Ovary (tissue), 9 donors: Measurements from ENCODE around the gene SRRM1. TPM values are rescaled to one million over a fixed set of nuclear protein-coding genes. Genes with fewer than 3 reads are reported as not detected.

Source experiments
- DNase-seq, 5 donors: peaks; one replicate each; pipeline ENCODE4 v3.0.0-alpha.2; 2019 to 2020
- H3K27ac ChIP-seq, 2 donors: fragments of 200-600 bp; one replicate each; pipeline versions ENCODE4 v1.5.1 to v1.8.0; 2019 to 2022
- H3K27me3 ChIP-seq: fragments of 200-600 bp; one replicate; pipeline ENCODE4 v1.8.0; 2022
- H3K36me3 ChIP-seq: fragments of 200-600 bp; sonication (generic); one replicate; pipeline ENCODE4 v1.5.1; 2019
- H3K4me1 ChIP-seq: one replicate; pipeline ENCODE4 v1.8.1; 2013; ENCODE audit warnings: mild to moderate bottlenecking, moderate library complexity; ENCODE audit not compliant: insufficient read depth
- H3K4me3 ChIP-seq: fragments of 200-600 bp; sonication (generic); one replicate; pipeline ENCODE4 v1.5.1; 2017
- H3K9me3 ChIP-seq, 2 donors: fragments of 200-600 bp in 1 of 2; sonication (generic) in 1 of 2; one replicate each; pipeline versions ENCODE4 v1.5.1 to v1.8.1; 2013 to 2019; ENCODE audit warnings: mild to moderate bottlenecking in 1 of 2, moderate library complexity in 1 of 2
- EP300 ChIP-seq: sonication (generic); formaldehyde crosslinking; IDR thresholded peaks from one replicate; pipeline ENCODE4 v1.6.1; 2017; ENCODE audit warnings: antibody characterized with exemption
- POLR2A ChIP-seq: fragments of 450-650 bp; IDR thresholded peaks from one replicate; pipeline ENCODE4 v1.6.1; 2017; ENCODE audit warnings: antibody characterized with exemption, mild to moderate bottlenecking, moderate library complexity
- WGBS, 3 donors: extraction: QIAGEN DNeasy Blood & Tissue Kit in 1 of 3; methylation state at CpG; one replicate each; pipeline versions ENCODE4 v1.1.5 to v1.1.7; 2013 to 2017; 5-methylcytosine and 5-hydroxymethylcytosine counted together
- intact Hi-C, 4 donors: fragments of 100-400 bp; cut with DNase I; formaldehyde crosslinking; loops; one replicate each; pipeline versions ENCODE4 v1.11.0 to v1.15.1; 2022 to 2023
- polyA plus RNA-seq, 2 donors: library from polyadenylated mRNA; stranded (reverse); fragments of 200-250 nt in 1 of 2; fragments of 350-450 nt in 1 of 2; fragmentation: Illumina TruSeq in 1 of 2; extraction: RNeasy Lipid Tissue Mini Kit (QIAGEN cat#74804) in 1 of 2; gene quantifications; one replicate each; pipeline ENCODE4 v1.2.3, GENCODE V29; 2013 to 2014
- total RNA-seq, 7 donors: library from RNA; depleted of rRNA in 2 of 7; stranded (reverse); fragments of >200 nt in 2 of 7; fragmentation: NEBNext Ultra II Directional in 3 of 7; extraction: Animal tissue kit (Norgen Biotek cat#: 25700) in 3 of 7; gene quantifications; one replicate each; pipeline versions ENCODE4 v1.1.0 to v1.2.4, GENCODE V29; 2016 to 2023
- TF ChIP-seq, protein P1 (sequence below), 3 donors: fragments of 450-650 bp in 2 of 3; fragments of 200-600 bp in 1 of 3; IDR thresholded peaks; one replicate each; pipeline versions ENCODE4 v1.5.1 to v1.8.0; 2016 to 2022; ENCODE audit warnings: antibody characterized with exemption in 3 of 3, mild to moderate bottlenecking in 1 of 3
- donor health status: DM: no; HTN: no; CAD: no; lungs with moderate emphysema.
- donor health status: DM: no; HTN: no; CAD: no.
- donor health status: Bipolar disorder and iron deficiency.
- donor health status: DM: yes; HTN: yes; CAD: no.
- donor health status: DM: no; HTN: no; CAD: no.
- donor health status: DM: yes; HTN: yes; CAD: no.

The SRRM1 gene
- total and polyA plus RNA-seq, 9 donors: 74.9 to 154 (median 123) TPM

DNA sequence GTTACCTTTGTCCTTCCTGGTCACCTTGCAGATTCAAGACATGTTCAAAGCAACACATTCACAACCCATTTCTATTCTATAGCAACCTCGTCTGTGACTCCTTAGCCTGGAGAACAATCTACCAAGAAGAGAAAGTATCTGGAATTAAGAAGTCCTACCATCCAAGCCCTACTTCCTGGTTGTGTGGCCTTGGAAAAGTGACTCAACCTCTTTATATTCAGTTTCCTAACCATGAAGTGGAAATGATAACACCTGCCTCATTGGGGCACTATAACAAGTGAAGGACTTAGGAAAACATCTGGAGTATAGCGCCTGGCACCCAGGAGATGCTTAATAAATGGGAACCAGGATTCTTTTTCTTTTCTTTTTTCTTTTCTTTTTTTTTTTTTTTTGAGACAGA lies 36.5 kb upstream of the SRRM1 start:
- DNase-seq: no peak
- Histone ChIP-seq H3K27ac (no peak overlapping the region), H3K4me1 (no peaks in the 10 kb centered on the region), H3K4me3 (no peak overlapping the region), H3K27me3 (no peaks in the 10 kb centered on the region), H3K9me3 (no peaks in the 10 kb centered on the region), H3K36me3 (no peaks in the 10 kb centered on the region)
- 86% methylated on average over 2 of the region's 2 CpGs for WGBS, 3 donors
- no peak for TF ChIP-seq EP300
- no peak for TF ChIP-seq POLR2A
- TF ChIP-seq, protein P1, sequence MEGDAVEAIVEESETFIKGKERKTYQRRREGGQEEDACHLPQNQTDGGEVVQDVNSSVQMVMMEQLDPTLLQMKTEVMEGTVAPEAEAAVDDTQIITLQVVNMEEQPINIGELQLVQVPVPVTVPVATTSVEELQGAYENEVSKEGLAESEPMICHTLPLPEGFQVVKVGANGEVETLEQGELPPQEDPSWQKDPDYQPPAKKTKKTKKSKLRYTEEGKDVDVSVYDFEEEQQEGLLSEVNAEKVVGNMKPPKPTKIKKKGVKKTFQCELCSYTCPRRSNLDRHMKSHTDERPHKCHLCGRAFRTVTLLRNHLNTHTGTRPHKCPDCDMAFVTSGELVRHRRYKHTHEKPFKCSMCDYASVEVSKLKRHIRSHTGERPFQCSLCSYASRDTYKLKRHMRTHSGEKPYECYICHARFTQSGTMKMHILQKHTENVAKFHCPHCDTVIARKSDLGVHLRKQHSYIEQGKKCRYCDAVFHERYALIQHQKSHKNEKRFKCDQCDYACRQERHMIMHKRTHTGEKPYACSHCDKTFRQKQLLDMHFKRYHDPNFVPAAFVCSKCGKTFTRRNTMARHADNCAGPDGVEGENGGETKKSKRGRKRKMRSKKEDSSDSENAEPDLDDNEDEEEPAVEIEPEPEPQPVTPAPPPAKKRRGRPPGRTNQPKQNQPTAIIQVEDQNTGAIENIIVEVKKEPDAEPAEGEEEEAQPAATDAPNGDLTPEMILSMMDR (IDR thresholded peaks at IDR 0.05): no peak
- intact Hi-C loops: no loop called here

DNA sequence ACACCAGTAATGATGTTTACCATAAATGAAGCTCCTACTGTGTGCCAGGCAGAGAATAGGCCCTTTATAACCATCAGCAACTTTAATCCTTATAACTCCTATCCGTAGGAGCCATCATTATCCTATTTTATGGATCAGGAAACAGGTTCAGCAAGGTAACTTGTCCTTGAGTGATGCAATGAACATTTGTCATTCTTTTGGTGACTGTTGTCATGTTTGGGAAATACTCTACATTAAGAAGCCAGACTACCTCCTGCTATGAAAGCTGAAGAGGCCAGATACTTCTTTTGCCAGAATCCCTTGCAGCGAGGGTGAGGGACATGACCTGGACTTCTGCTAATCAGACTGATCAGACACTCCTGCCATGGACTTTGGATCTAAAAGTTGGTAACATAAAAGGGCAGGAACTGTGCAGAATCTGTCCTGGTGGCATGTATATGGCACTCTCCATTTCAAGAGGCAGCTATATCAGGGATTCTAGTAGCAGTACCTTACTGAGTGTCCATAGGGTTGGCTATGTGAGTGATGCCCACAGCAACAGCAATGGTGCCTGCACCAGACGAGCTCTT lies 33.1 kb upstream of the SRRM1 start:
- no peaks in the 10 kb centered on the region for H3K9me3 ChIP-seq
- WGBS, 3 donors: 75 to 86% (median 76%) methylated on average over 3 of the region's 3 CpGs
- intact Hi-C loops: no loop called here
- H3K27ac ChIP-seq: no peak overlapping the region
- no peak for DNase-seq
- no peaks in the 10 kb centered on the region for H3K27me3 ChIP-seq
- H3K36me3 ChIP-seq: no peaks in the 10 kb centered on the region
- TF ChIP-seq EP300: no peak
- TF ChIP-seq, protein P1 (IDR thresholded peaks at IDR 0.05): no peak
- TF ChIP-seq POLR2A: no peak
- H3K4me3 ChIP-seq: no peak overlapping the region
- H3K4me1 ChIP-seq: no peaks in the 10 kb centered on the region

DNA sequence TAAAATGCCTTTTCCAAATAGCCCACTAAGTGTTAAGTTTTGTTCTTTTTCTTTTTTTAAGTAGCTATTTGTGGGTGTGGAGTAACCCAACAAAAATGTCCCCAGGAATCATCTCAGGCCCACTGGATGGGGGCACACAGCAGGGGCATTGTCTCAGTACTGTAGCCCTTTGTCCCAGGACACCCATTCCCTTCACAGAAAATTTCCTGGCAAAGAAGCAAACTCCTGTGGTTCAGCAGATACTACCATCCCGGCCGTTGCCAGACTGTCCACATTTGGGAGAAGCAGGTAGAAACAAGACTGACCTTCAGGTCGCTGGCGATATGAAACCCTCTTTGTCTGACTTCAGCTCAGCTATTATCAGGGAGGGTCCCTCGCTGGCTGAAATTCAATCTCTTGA lies 23.7 kb upstream of the SRRM1 start:
- DNase-seq: no peak
- H3K4me1 ChIP-seq: no peaks in the 10 kb centered on the region
- intact Hi-C loops: no loop called here
- WGBS, 3 donors: 52 to 62% (median 56%) methylated on average over 5 of the region's 5 CpGs
- no peaks in the 10 kb centered on the region for H3K27me3 ChIP-seq
- no peak for TF ChIP-seq EP300
- H3K27ac ChIP-seq: no peak overlapping the region
- H3K4me3 ChIP-seq: no peak overlapping the region
- no peaks in the 10 kb centered on the region for H3K36me3 ChIP-seq
- H3K9me3 ChIP-seq: no peaks in the 10 kb centered on the region

DNA sequence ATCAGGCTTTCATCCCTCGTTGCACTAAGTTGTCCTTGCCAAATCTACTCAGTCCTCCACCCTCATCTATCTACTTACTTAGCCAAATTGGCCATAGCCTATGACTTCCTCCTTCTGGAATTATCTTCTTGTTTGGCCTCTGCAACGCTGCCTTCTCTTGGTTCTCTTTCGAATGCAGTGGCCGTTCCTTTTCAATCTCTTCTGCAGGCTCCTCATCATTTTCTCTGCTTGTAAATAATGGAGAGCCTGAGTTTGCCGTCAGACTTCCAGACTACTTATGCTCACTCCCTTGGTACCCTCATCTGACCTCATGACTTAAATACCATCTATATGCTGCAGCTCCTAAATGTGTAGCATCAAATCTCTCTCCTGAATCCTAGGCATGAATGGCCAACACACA lies 22.4 kb upstream of the SRRM1 start:
- H3K27me3 ChIP-seq: no peaks in the 10 kb centered on the region
- H3K4me3 ChIP-seq: no peak overlapping the region
- intact Hi-C loops: no loop called here
- no peaks in the 10 kb centered on the region for H3K4me1 ChIP-seq
- DNase-seq: no peak
- no peak for TF ChIP-seq EP300
- TF ChIP-seq POLR2A: no peak
- TF ChIP-seq, protein P1 (IDR thresholded peaks at IDR 0.05): no peak
- no peaks in the 10 kb centered on the region for H3K36me3 ChIP-seq
- H3K27ac ChIP-seq: no peak overlapping the region
- 59 to 70% (median 60%) methylated on average over 5 of the region's 5 CpGs for WGBS, 3 donors
- no peaks in the 10 kb centered on the region for H3K9me3 ChIP-seq

DNA sequence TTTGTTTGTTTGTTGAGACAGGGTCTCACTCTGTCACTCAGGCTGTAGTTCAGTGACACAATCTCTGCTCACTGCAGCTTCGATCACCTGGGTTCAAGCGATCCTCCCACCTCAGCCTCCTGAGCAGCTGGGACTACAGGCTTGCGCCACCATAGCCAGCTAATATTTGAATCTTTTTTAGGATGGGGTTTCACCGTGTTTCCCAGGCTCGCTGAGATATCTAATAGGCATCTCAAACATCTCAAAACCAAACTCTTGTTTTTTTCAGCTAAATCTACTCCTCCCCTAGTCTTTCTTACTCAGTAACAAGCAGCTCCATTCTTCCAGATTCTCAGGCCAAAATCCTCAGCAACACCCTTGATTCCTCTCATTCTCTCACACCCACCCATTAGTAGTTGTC lies 22.0 kb upstream of the SRRM1 start:
- TF ChIP-seq POLR2A: no peak
- no peak for TF ChIP-seq EP300
- TF ChIP-seq, protein P1 (IDR thresholded peaks at IDR 0.05): no peak
- Histone ChIP-seq H3K4me1 (no peaks in the 10 kb centered on the region), H3K27ac (no peak overlapping the region), H3K36me3 (no peaks in the 10 kb centered on the region), H3K4me3 (no peak overlapping the region), H3K9me3 (no peaks in the 10 kb centered on the region), H3K27me3 (no peaks in the 10 kb centered on the region)
- DNase-seq: no peak
- intact Hi-C loops: no loop called here
- WGBS, 3 donors: 80 to 82% (median 81%) methylated on average over 5 of the region's 5 CpGs
